ENCODE results near the gene OSBP.

The OSBP gene

DNA sequence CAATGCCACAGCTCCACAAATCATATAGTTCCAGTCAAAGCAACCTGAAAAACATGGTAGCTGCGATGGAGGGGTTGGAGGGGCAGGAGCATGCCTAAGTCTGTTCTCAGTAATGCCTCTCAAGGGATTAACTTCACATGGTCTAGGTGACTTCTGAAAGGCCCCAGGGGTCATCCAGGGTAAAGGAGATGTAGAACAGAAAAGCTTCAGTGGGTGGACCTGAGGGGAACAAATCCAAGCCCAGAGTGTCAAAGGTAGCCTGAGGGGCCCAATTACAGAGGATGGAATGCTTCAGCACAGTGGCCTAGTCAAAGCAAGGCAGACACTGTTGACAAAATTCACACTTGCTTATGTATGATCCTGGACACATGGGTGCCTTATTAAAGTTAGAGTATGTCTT is 80.9 kb downstream of the OSBP start:
- DNase-seq = no peak
- in situ Hi-C loops (cut with HindIII; ENCODE audit: low pct_ligation_motif_present, low pct_unique_long_range_greater_than_20kb, low sequenced_read_pairs) = no loop called here

GRCh38 chr11:59532620-59533019 is 83.0 kb downstream of the OSBP start:
- DNase-seq = no peak
- in situ Hi-C loops (cut with HindIII; ENCODE audit: low pct_ligation_motif_present, low pct_unique_long_range_greater_than_20kb, low sequenced_read_pairs) = no loop called here

DNA sequence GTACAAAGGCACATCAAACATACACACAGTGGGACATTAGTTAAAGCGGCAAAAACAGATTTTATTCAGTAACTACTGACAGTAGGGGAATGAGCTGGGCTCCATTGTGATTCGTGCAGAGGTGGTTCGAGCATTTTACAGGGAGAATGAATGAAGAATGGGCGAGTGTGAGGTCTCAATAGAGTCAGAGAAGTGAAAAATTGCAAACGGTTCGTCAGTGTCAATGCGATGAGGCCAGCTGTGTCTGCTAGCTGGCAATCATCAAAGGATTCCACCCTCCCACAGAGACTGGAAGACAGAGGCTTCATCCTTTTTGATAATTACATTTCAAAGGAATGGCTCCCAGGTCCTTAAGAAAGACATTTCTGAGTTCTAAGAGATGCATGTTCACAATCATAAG is 86.9 kb downstream of the OSBP start:
- in situ Hi-C loops (cut with HindIII; ENCODE audit: low pct_ligation_motif_present, low pct_unique_long_range_greater_than_20kb, low sequenced_read_pairs) = no loop called here

More for the DNA sequence above, 86.9 kb downstream of the OSBP start:
- no peak for DNase-seq
